ENCODE data around the gene METTL26. TPM values are rescaled to one million over a fixed set of nuclear protein-coding genes. Genes with fewer than 3 reads are reported as not detected.
A peak's percentile ranks its signal among the peaks of the same experiment; 100 is the strongest.

Gene METTL26
- total RNA-seq, 1 donor from 2014 or later = 53.5 TPM

GRCh38 chr16:678858-679813 lies 43.0 kb upstream of the METTL26 start:
- Histone ChIP-seq H3K4me3 (peak overlapping the region; percentile 70), H3K27me3 (no peaks in the 10 kb centered on the region), H3K36me3 (peaks cover 17% of the 10 kb centered on the region), H3K4me1 (peaks cover 31% of the 10 kb centered on the region), H3K27ac (peak overlapping the region; percentile 77), H3K9me3 (no peaks in the 10 kb centered on the region)
- intact Hi-C loops (cut with DNase I) = no loop called here
- ATAC-seq = peak; percentile 13
- TF ChIP-seq CTCF (IDR thresholded peaks at IDR 0.05) = no peak
- DNase-seq = peak; percentile 86

GRCh38 chr16:678209-678857 lies 42.2 kb upstream of the METTL26 start:
- ATAC-seq (no peak), DNase-seq (no peak)
- no peak for TF ChIP-seq CTCF (IDR thresholded peaks at IDR 0.05)
- intact Hi-C loops (cut with DNase I) = no loop called here
- Histone ChIP-seq H3K36me3 (peaks cover 20% of the 10 kb centered on the region), H3K4me1 (peaks cover 27% of the 10 kb centered on the region), H3K27ac (no peak overlapping the region), H3K27me3 (no peaks in the 10 kb centered on the region), H3K4me3 (no peak overlapping the region), H3K9me3 (no peaks in the 10 kb centered on the region)

- H3K4me1 ChIP-seq = peaks cover 23% of the 10 kb centered on the region
- H3K27me3 ChIP-seq = no peaks in the 10 kb centered on the region
- no peak for ATAC-seq
- H3K36me3 ChIP-seq = peaks cover 22% of the 10 kb centered on the region
- intact Hi-C loops (cut with DNase I) = no loop called here
- H3K9me3 ChIP-seq = no peaks in the 10 kb centered on the region
- TF ChIP-seq CTCF (IDR thresholded peaks at IDR 0.05) = no peak
- H3K4me3 ChIP-seq = no peak overlapping the region
- no peak overlapping the region for H3K27ac ChIP-seq
- DNase-seq = no peak
Measured at GRCh38 chr16:677316-678190, 41.4 kb upstream of the METTL26 start.

- no peak for TF ChIP-seq CTCF (IDR thresholded peaks at IDR 0.05)
- no peak overlapping the region for H3K4me3 ChIP-seq
- no peaks in the 10 kb centered on the region for H3K27me3 ChIP-seq
- intact Hi-C loops (cut with DNase I) = no loop called here
- H3K36me3 ChIP-seq = peaks cover 22% of the 10 kb centered on the region
- no peak overlapping the region for H3K27ac ChIP-seq
- DNase-seq (peak; percentile 87), ATAC-seq (no peak)
- peaks cover 22% of the 10 kb centered on the region for H3K4me1 ChIP-seq
- no peaks in the 10 kb centered on the region for H3K9me3 ChIP-seq
Measured at GRCh38 chr16:676913-677312, 40.8 kb upstream of the METTL26 start.

- intact Hi-C loops (cut with DNase I) = no loop called here
- no peaks in the 10 kb centered on the region for H3K9me3 ChIP-seq
- DNase-seq (no peak), ATAC-seq (no peak)
- no peak overlapping the region for H3K4me3 ChIP-seq
- peaks cover 22% of the 10 kb centered on the region for H3K36me3 ChIP-seq
- TF ChIP-seq CTCF (IDR thresholded peaks at IDR 0.05) = no peak
- H3K27ac ChIP-seq = no peak overlapping the region
- H3K27me3 ChIP-seq = no peaks in the 10 kb centered on the region
- H3K4me1 ChIP-seq = peaks cover 18% of the 10 kb centered on the region
Measured at GRCh38 chr16:676565-676902, 40.4 kb upstream of the METTL26 start.

Measured in upper lobe of right lung (tissue), 1 donor.